Endothelial cell (in vitro differentiated cells): Measurements from ENCODE around the gene LUC7L3. TPM values are rescaled to one million over a fixed set of nuclear protein-coding genes. Genes with fewer than 3 reads are reported as not detected.
"Not testable (repeated sequence)": the region's sequence is repeated elsewhere in the genome, so short reads cannot be mapped to it uniquely, and the experiment has no call there.

Experiments used
- DNase-seq: peaks from one replicate; pipeline ENCODE4 v3.0.0; 2021; ENCODE audit warnings: low spot score
- H3K27ac Mint-ChIP-seq: one replicate; pipeline ENCODE4 v1.8.0; 2021; ENCODE audit warnings: mixed read lengths, inconsistent platforms; ENCODE audit not compliant: unreplicated experiment
- H3K27me3 Mint-ChIP-seq: one replicate; pipeline ENCODE4 v1.8.0; 2021; ENCODE audit warnings: mild to moderate bottlenecking, moderate library complexity, mixed read lengths, inconsistent platforms; ENCODE audit not compliant: unreplicated experiment
- H3K36me3 Mint-ChIP-seq: one replicate; pipeline ENCODE4 v1.8.0; 2021; ENCODE audit warnings: mild to moderate bottlenecking, low read depth, mixed read lengths, inconsistent platforms; ENCODE audit not compliant: unreplicated experiment
- H3K4me1 Mint-ChIP-seq: one replicate; pipeline ENCODE4 v1.8.0; 2021; ENCODE audit warnings: mild to moderate bottlenecking, mixed read lengths, inconsistent platforms; ENCODE audit not compliant: unreplicated experiment
- H3K4me3 Mint-ChIP-seq: one replicate; pipeline ENCODE4 v1.8.0; 2021; ENCODE audit warnings: mild to moderate bottlenecking, mixed read lengths, inconsistent platforms; ENCODE audit not compliant: unreplicated experiment
- H3K9me3 Mint-ChIP-seq: one replicate; pipeline ENCODE4 v1.8.0; 2021; ENCODE audit warnings: mixed read lengths, inconsistent platforms; ENCODE audit not compliant: unreplicated experiment
- CTCF ChIP-seq: fragments of 200-600 bp; sonication (generic); IDR thresholded peaks from one replicate; pipeline ENCODE4 v1.5.0; 2021; ENCODE audit warnings: antibody characterized with exemption; ENCODE audit not compliant: unreplicated experiment
- microRNA-seq: library from miRNA; unstranded; fragments of <30 nt; microRNA quantifications from one replicate; pipeline ENCODE4, GENCODE V29; 2020; ENCODE audit not compliant: unreplicated experiment
- total RNA-seq: library from RNA; stranded (reverse); fragmentation: NEBNext Ultra II Directional; extraction: Animal tissue kit (Norgen Biotek cat#: 25700); gene quantifications from one replicate; pipeline ENCODE4 v1.2.1, GENCODE V29; 2021; ENCODE audit not compliant: unreplicated experiment

LUC7L3 gene
- total RNA-seq, 1 donor from 2014 or later = 94.1 TPM

- TF ChIP-seq CTCF = no peak
- H3K4me1 Mint-ChIP-seq = peaks cover 7% of the 10 kb centered on the region
- H3K27me3 Mint-ChIP-seq = peaks cover 14% of the 10 kb centered on the region
- no peaks in the 10 kb centered on the region for H3K9me3 Mint-ChIP-seq
- no peaks in the 10 kb centered on the region for H3K36me3 Mint-ChIP-seq
- no peak overlapping the region for H3K27ac Mint-ChIP-seq
- H3K4me3 Mint-ChIP-seq = no peak overlapping the region
- no peak for DNase-seq
These were observed 84.3 kb downstream of the LUC7L3 start for GRCh38 chr17:50803676-50804075.

GRCh38 chr17:50804749-50805475, 85.5 kb downstream of the LUC7L3 start:
- H3K36me3 Mint-ChIP-seq, H3K4me3 Mint-ChIP-seq, H3K4me1 Mint-ChIP-seq, H3K9me3 Mint-ChIP-seq, DNase-seq, H3K27ac Mint-ChIP-seq, H3K27me3 Mint-ChIP-seq: not testable (repeated sequence)

DNA sequence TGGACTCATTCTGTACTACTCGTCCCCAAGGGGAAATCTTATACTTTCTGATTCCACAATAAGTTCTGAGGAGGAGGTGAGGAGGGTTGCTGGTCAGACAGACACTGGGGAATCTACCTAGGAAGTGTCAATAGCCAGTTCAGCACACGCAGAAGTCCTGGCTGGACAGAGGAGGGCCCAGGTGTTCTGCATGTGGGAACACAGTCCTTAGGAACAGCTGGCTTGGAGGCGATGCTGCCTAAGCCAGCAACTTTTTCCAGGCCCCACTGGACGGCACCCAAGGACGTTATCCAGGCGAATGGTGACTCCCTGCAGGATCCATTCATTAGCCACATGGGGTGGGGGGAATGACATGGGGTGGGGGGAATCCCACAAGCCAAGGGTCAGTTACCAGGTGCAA, 86.1 kb downstream of the LUC7L3 start:
- H3K9me3 Mint-ChIP-seq = no peaks in the 10 kb centered on the region
- TF ChIP-seq CTCF = no peak
- no peak overlapping the region for H3K27ac Mint-ChIP-seq
- DNase-seq = no peak
- H3K4me3 Mint-ChIP-seq = no peak overlapping the region
- peaks cover 6% of the 10 kb centered on the region for H3K27me3 Mint-ChIP-seq
- H3K36me3 Mint-ChIP-seq = no peaks in the 10 kb centered on the region
- H3K4me1 Mint-ChIP-seq = peaks cover 4% of the 10 kb centered on the region

Small RNAs within 50 kb of the gene (microRNA-seq; reads per million reads assigned to microRNA genes)
- gene MIR8059 = not detected

Other genes starting within 250 kb of the LUC7L3 start
- gene RSAD1, start 240.7 kb upstream of the LUC7L3 start, total RNA-seq = 25.9 TPM
- 0.72 TPM for gene MYCBPAP, start 211.2 kb upstream of the LUC7L3 start, total RNA-seq
- gene EPN3, start 186.9 kb upstream of the LUC7L3 start, total RNA-seq = 0.49 TPM
- 72.5 TPM for gene SPATA20, start 172.4 kb upstream of the LUC7L3 start, total RNA-seq
- gene CACNA1G, start 158.9 kb upstream of the LUC7L3 start, total RNA-seq = not detected
- gene ABCC3, start 84.7 kb upstream of the LUC7L3 start, total RNA-seq = 0.67 TPM
- gene ANKRD40, start 11.7 kb upstream of the LUC7L3 start, total RNA-seq = 37.3 TPM
- not detected for gene ANKRD40CL, start 47.9 kb downstream of the LUC7L3 start, total RNA-seq
- not detected for gene WFIKKN2, start 116.0 kb downstream of the LUC7L3 start, total RNA-seq
- gene TOB1, start 146.8 kb downstream of the LUC7L3 start, total RNA-seq = 15.5 TPM